Panc1 (cell line): ENCODE measurements around the gene PGK2. TPM values are rescaled to one million over a fixed set of nuclear protein-coding genes. Genes with fewer than 3 reads are reported as not detected.

ENCODE experiments used
- ATAC-seq: fragments of 200-7000 bp; cut with Tn5 transposase; 2 replicates; pipeline ENCODE4 v1.9.1; 2020; ENCODE audit warnings: mild to moderate bottlenecking, moderate library complexity
- BruUV-seq: library from RNA; stranded (reverse); fragments of 400-500 nt; replicated peaks from 2 replicates; lab custom pipeline; 2021; lab: Mats Ljungman, UMichigan
- CTCF ChIA-PET: fragments of 300-600 bp; sonication (Branson Sonifier 250); formaldehyde crosslinking; loops from one replicate; lab custom pipeline; 2022; ENCODE audit warnings: antibody characterized with exemption; lab: Charles Lee
- POLR2A ChIA-PET: fragments of 300-600 bp; sonication (Branson Sonifier 250); formaldehyde crosslinking; loops from one replicate; lab custom pipeline; 2022; ENCODE audit warnings: antibody characterized with exemption; lab: Charles Lee
- DNase-seq: peaks from one replicate; pipeline ENCODE4 v3.0.0-alpha.2; 2010; ENCODE audit warnings: low read depth, low spot score
- H3K27ac ChIP-seq: 2 replicates; pipeline ENCODE4 v1.5.1; 2011; ENCODE audit warnings: mild to moderate bottlenecking, low read length, inconsistent platforms
- H3K27me3 ChIP-seq: fragments of 200-500 bp; sonication (Bioruptor generic); 2 replicates; pipeline ENCODE4 v1.6.0; 2014; ENCODE audit warnings: low read length, inconsistent platforms; ENCODE audit not compliant: control insufficient read depth, insufficient read depth
- H3K36me3 ChIP-seq: fragments of 200-500 bp; sonication (Bioruptor generic); 2 replicates; pipeline ENCODE4 v1.5.1; 2014; ENCODE audit warnings: inconsistent platforms, mild to moderate bottlenecking, low read length, moderate library complexity; ENCODE audit not compliant: control insufficient read depth, insufficient read depth
- H3K4me1 ChIP-seq: 2 replicates; pipeline ENCODE4 v1.5.1; 2011; ENCODE audit warnings: inconsistent platforms, mild to moderate bottlenecking, low read length, moderate library complexity; ENCODE audit not compliant: control insufficient read depth, insufficient read depth
- H3K4me3 ChIP-seq, 2 experiments: 2 replicates each; pipeline ENCODE4 v1.5.1; 2011 to 2012; ENCODE audit warnings: low read depth in 2 of 2, low read length in 2 of 2, mild to moderate bottlenecking in 2 of 2, inconsistent platforms in 1 of 2, moderate library complexity in 1 of 2
- H3K9me3 ChIP-seq: fragments of 200-500 bp; sonication (Bioruptor generic); 2 replicates; pipeline ENCODE4 v1.5.1; 2014; ENCODE audit warnings: low read depth, mild to moderate bottlenecking, inconsistent platforms, low read length, moderate library complexity; ENCODE audit not compliant: control insufficient read depth, insufficient read depth
- CTCF ChIP-seq: fragments of 450-650 bp; IDR thresholded peaks from 2 replicates; pipeline ENCODE4 v1.5.1; 2017; ENCODE audit warnings: mild to moderate bottlenecking
- POLR2AphosphoS5 ChIP-seq: IDR thresholded peaks from 2 replicates; pipeline ENCODE4 v1.6.1; 2012; ENCODE audit warnings: mild to moderate bottlenecking, low read depth, low read length, moderate library complexity
- REST ChIP-seq, 2 experiments: IDR thresholded peaks; 2 replicates each; pipeline ENCODE4 v1.6.1; 2011 to 2012; ENCODE audit warnings: low read depth in 2 of 2, control low read depth in 1 of 2, low read length in 1 of 2, mild to moderate bottlenecking in 1 of 2, moderate library complexity in 1 of 2; ENCODE audit not compliant: insufficient read depth in 1 of 2
- SIN3A ChIP-seq: IDR thresholded peaks from 2 replicates; pipeline ENCODE4 v1.6.1; 2012; ENCODE audit warnings: low read depth, mild to moderate bottlenecking, low read length, moderate library complexity, borderline replicate concordance; ENCODE audit not compliant: insufficient read depth
- TCF7L2 ChIP-seq: IDR thresholded peaks from 2 replicates; pipeline ENCODE4 v1.6.1; 2011; ENCODE audit warnings: mild to moderate bottlenecking, low read depth, low read length, inconsistent platforms
- in situ Hi-C: cut with HindIII; loops from 2 replicates; pipeline ENCODE4 v1.10.0; 2016; ENCODE audit warnings: low sequenced_read_pairs, low pct_unique_long_range_greater_than_20kb
- intact Hi-C: fragments of 100-400 bp; cut with micrococcal nuclease; formaldehyde crosslinking; loops from one replicate; pipeline ENCODE4 v1.10.0; 2022; ENCODE audit not compliant: unreplicated experiment
- total RNA-seq: library from RNA; stranded (reverse); gene quantifications from one replicate; pipeline ENCODE4 v1.2.1, GENCODE V29; 2021; ENCODE audit not compliant: unreplicated experiment

Gene PGK2
- total RNA-seq, 1 experiment from 2014 or later = not detected

- Histone ChIP-seq H3K27ac (no peak overlapping the region), H3K27me3 (no peaks in the 10 kb centered on the region), H3K36me3 (no peaks in the 10 kb centered on the region), H3K9me3 (no peaks in the 10 kb centered on the region), H3K4me3 (no peak overlapping the region), H3K4me1 (no peaks in the 10 kb centered on the region)
- no peak for ATAC-seq
- POLR2A ChIA-PET = no interaction called here
- in situ Hi-C loops = loop anchor here (25.0 kb wide), 1 partner anchor 196 kb away; the partner anchor contains the start of gene RHAG
- intact Hi-C loops = no loop called here
- no TSS peak for BruUV-seq
- CTCF ChIA-PET = no interaction called here
- TF ChIP-seq POLR2AphosphoS5 (no peak), CTCF (no peak), SIN3A (no peak)
- DNase-seq = no peak
These were observed 46.3 kb upstream of the PGK2 start for GRCh38 chr6:49833386-49833785.

GRCh38 chr6:49826743-49827406 lies 39.8 kb upstream of the PGK2 start:
- in situ Hi-C loops = loop anchor here (25.0 kb wide), 1 partner anchor 190 kb away; the partner anchor contains the start of gene RHAG
- DNase-seq (no peak), ATAC-seq (no peak)
- no peaks in the 10 kb centered on the region for H3K27me3 ChIP-seq
- no peaks in the 10 kb centered on the region for H3K36me3 ChIP-seq
- no peaks in the 10 kb centered on the region; the same call in 1 of the 2 replicates for H3K4me1 ChIP-seq
- ChIA-PET POLR2A (no interaction called here), CTCF (no interaction called here)
- H3K27ac ChIP-seq = no peak overlapping the region
- BruUV-seq = no TSS peak
- H3K4me3 ChIP-seq = peak overlapping the region in 1 of 2 experiments; percentile 9; a peak in 1 of 4 replicates
- intact Hi-C loops = no loop called here
- H3K9me3 ChIP-seq = no peaks in the 10 kb centered on the region
- no peak for TF ChIP-seq TCF7L2
- no peak for TF ChIP-seq POLR2AphosphoS5
- TF ChIP-seq SIN3A = no peak
- TF ChIP-seq CTCF = no peak
- TF ChIP-seq REST (IDR thresholded peaks at IDR 0.05; ENCODE audit: insufficient read depth in 1 of 2, low read depth in 2 of 2, low read length in 1 of 2) = no peak
